ENCODE measurements around the gene IL1F10.

The IL1F10 gene

DNA sequence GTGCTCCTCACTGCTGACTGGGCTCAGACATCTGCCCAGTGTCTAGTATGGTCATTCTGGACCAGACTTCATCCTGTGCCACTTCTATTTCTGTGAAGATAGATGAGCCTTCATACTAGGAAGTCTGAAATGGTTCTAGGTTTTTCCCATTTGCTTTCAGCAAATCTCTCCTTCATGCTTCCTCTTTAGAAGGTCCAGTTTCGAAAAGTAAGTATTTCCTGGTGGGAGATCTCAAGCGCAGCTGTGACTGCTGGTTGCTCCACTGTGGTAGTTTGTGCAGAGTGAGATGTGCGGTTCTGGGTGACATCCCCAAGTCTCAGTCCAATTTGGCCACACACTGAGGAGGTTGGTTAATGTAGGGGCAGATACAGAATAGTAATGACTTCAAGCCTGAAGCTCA, 29.5 kb upstream of the IL1F10 start:
- TF ChIP-seq, protein P1, sequence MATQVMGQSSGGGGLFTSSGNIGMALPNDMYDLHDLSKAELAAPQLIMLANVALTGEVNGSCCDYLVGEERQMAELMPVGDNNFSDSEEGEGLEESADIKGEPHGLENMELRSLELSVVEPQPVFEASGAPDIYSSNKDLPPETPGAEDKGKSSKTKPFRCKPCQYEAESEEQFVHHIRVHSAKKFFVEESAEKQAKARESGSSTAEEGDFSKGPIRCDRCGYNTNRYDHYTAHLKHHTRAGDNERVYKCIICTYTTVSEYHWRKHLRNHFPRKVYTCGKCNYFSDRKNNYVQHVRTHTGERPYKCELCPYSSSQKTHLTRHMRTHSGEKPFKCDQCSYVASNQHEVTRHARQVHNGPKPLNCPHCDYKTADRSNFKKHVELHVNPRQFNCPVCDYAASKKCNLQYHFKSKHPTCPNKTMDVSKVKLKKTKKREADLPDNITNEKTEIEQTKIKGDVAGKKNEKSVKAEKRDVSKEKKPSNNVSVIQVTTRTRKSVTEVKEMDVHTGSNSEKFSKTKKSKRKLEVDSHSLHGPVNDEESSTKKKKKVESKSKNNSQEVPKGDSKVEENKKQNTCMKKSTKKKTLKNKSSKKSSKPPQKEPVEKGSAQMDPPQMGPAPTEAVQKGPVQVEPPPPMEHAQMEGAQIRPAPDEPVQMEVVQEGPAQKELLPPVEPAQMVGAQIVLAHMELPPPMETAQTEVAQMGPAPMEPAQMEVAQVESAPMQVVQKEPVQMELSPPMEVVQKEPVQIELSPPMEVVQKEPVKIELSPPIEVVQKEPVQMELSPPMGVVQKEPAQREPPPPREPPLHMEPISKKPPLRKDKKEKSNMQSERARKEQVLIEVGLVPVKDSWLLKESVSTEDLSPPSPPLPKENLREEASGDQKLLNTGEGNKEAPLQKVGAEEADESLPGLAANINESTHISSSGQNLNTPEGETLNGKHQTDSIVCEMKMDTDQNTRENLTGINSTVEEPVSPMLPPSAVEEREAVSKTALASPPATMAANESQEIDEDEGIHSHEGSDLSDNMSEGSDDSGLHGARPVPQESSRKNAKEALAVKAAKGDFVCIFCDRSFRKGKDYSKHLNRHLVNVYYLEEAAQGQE (IDR thresholded peaks at IDR 0.05; ENCODE audit: insufficient read depth in 1 of 2, low read depth in 2 of 2, low read length in 2 of 2) = no peak
- TF ChIP-seq FOXP2 (optimal IDR thresholded peaks at IDR 0.05; ENCODE audit: borderline replicate concordance, extremely low read depth, extremely low read length, insufficient read depth) (no peak), TAF1 (IDR thresholded peaks at IDR 0.05; ENCODE audit: borderline replicate concordance, insufficient read depth, low read length) (no peak), SIN3A (IDR thresholded peaks at IDR 0.05; ENCODE audit: borderline replicate concordance, insufficient read depth, low read length) (no peak), POLR2AphosphoS5 (IDR thresholded peaks at IDR 0.05; ENCODE audit: low read depth, low read length) (no peak)

DNA sequence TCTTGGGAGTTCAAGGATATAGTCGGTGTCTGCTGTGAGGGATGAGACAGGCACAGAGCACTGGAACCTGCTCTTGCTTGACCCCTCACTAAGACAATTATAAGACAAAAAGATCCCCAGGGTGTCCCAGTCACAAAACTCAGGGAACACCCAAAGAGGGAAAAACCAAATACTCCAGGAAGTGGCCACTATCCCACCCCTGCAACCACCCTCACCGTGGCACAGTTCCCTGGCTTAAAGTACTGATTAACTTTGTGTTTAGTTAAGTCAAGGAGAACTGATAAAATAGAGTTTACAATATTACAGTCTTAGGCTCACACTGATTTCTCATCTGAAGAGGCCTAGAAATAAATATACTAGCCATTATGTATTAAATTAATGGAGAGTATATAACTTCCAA, 28.6 kb upstream of the IL1F10 start:
- TF ChIP-seq FOXP2 (optimal IDR thresholded peaks at IDR 0.05; ENCODE audit: borderline replicate concordance, extremely low read depth, extremely low read length, insufficient read depth) (no peak), POLR2AphosphoS5 (IDR thresholded peaks at IDR 0.05; ENCODE audit: low read depth, low read length) (no peak), TAF1 (IDR thresholded peaks at IDR 0.05; ENCODE audit: borderline replicate concordance, insufficient read depth, low read length) (no peak), SIN3A (IDR thresholded peaks at IDR 0.05; ENCODE audit: borderline replicate concordance, insufficient read depth, low read length) (no peak)
- TF ChIP-seq, protein P1 (IDR thresholded peaks at IDR 0.05; ENCODE audit: insufficient read depth in 1 of 2, low read depth in 2 of 2, low read length in 2 of 2) = no peak

DNA sequence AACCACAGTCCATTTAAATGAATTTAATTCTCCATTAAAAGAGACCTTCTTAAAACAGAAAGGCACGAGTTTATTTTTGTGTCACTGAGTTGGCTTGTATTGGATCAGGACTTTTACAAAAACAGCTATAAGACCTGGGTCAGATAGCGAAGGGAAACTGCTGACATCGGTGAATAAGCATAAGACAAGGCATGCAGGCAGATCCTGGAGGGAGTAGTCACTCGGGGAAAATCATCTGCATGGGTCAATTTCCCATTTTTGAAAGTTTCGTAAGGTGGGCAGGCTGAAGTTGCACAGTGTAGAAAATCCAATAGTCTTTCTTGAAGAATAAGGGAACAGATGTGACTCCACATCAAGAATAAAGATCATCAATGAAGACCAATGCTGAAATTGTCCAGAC, 28.1 kb upstream of the IL1F10 start:
- TF ChIP-seq FOXP2 (optimal IDR thresholded peaks at IDR 0.05; ENCODE audit: borderline replicate concordance, extremely low read depth, extremely low read length, insufficient read depth) (no peak), TAF1 (IDR thresholded peaks at IDR 0.05; ENCODE audit: borderline replicate concordance, insufficient read depth, low read length) (no peak), POLR2AphosphoS5 (IDR thresholded peaks at IDR 0.05; ENCODE audit: low read depth, low read length) (no peak)

- TF ChIP-seq, protein P1 (IDR thresholded peaks at IDR 0.05; ENCODE audit: insufficient read depth in 1 of 2, low read depth in 2 of 2, low read length in 2 of 2) = no peak
- TF ChIP-seq TAF1 (IDR thresholded peaks at IDR 0.05; ENCODE audit: borderline replicate concordance, insufficient read depth, low read length) (no peak), POLR2AphosphoS5 (IDR thresholded peaks at IDR 0.05; ENCODE audit: low read depth, low read length) (no peak), FOXP2 (optimal IDR thresholded peaks at IDR 0.05; ENCODE audit: borderline replicate concordance, extremely low read depth, extremely low read length, insufficient read depth) (no peak), SIN3A (IDR thresholded peaks at IDR 0.05; ENCODE audit: borderline replicate concordance, insufficient read depth, low read length) (no peak)
These were observed 25.9 kb upstream of the IL1F10 start for GRCh38 chr2:113041871-113042270.

DNA sequence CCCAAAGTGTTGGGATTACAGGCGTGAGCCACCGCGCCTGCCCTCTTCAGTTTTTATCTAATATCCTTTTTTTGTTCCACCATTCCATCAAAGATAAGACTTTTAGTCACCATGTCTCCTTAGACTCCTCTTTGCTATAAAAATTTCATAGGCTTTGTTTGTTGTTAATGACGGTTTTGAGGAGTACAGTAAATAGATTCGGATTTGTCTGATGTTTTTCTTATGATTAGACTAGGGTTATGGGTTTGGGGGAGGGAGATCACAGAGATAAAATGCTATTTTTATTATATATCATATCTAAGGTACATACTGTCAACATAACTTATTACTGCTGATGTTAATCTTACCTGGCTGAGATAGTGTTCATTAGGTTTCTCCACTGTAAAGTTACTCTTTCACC, 21.3 kb upstream of the IL1F10 start:
- TF ChIP-seq TAF1 (IDR thresholded peaks at IDR 0.05; ENCODE audit: borderline replicate concordance, insufficient read depth, low read length) (no peak), FOXP2 (optimal IDR thresholded peaks at IDR 0.05; ENCODE audit: borderline replicate concordance, extremely low read depth, extremely low read length, insufficient read depth) (no peak), SIN3A (IDR thresholded peaks at IDR 0.05; ENCODE audit: borderline replicate concordance, insufficient read depth, low read length) (no peak), POLR2AphosphoS5 (IDR thresholded peaks at IDR 0.05; ENCODE audit: low read depth, low read length) (no peak)
- TF ChIP-seq, protein P1 (IDR thresholded peaks at IDR 0.05; ENCODE audit: insufficient read depth in 1 of 2, low read depth in 2 of 2, low read length in 2 of 2) = no peak
